Spinal cord (tissue), 10 donors: ENCODE results near the gene ME1. TPM values are rescaled to one million over a fixed set of nuclear protein-coding genes. Genes with fewer than 3 reads are reported as not detected.

Source experiments
- DNase-seq, 6 donors: peaks; one replicate each; pipeline versions ENCODE4 v3.0.0 to v3.0.0-alpha.2; 2013 to 2015; ENCODE audit warnings: low spot score in 6 of 6, low read depth in 4 of 6
- H3K27ac ChIP-seq: one replicate; pipeline ENCODE4 v1.5.1; 2013; ENCODE audit warnings: low read depth, low read length, control low read depth
- H3K27me3 ChIP-seq: one replicate; pipeline ENCODE4 v1.6.1; 2013; ENCODE audit warnings: low read length; ENCODE audit not compliant: control insufficient read depth, insufficient read depth
- H3K36me3 ChIP-seq: one replicate; pipeline ENCODE4 v1.6.1; 2013; ENCODE audit warnings: low read length; ENCODE audit not compliant: control insufficient read depth, insufficient read depth
- H3K4me1 ChIP-seq: one replicate; pipeline ENCODE4 v1.6.1; 2013; ENCODE audit warnings: low read length; ENCODE audit not compliant: control insufficient read depth, insufficient read depth
- H3K4me3 ChIP-seq: one replicate; pipeline ENCODE4 v1.5.1; 2013; ENCODE audit warnings: low read depth, low read length, control low read depth
- H3K9me3 ChIP-seq: one replicate; pipeline ENCODE4 v1.6.1; 2013; ENCODE audit warnings: low read length; ENCODE audit not compliant: control insufficient read depth, insufficient read depth
- WGBS: methylation state at CpG from one replicate; pipeline ENCODE4 v1.1.5; 2013; ENCODE audit warnings: missing lambda C conversion rate; ENCODE audit not compliant: insufficient coverage; 5-methylcytosine and 5-hydroxymethylcytosine counted together
- polyA plus RNA-seq, 2 donors: library from polyadenylated mRNA; unstranded; fragments of 120-200 nt; gene quantifications; one replicate each; pipeline ENCODE4 v1.2.1, GENCODE V29; 2013; ENCODE audit not compliant: insufficient read length in 2 of 2
- total RNA-seq, 2 donors: library from RNA; depleted of rRNA in 1 of 2; stranded (reverse); fragments of 120-200 nt in 1 of 2; fragments of >200 nt in 1 of 2; gene quantifications; one replicate each; pipeline versions ENCODE4 v1.2.3 to v1.2.4, GENCODE V29; 2013 to 2014
- donor health status: healthy.

ME1 gene
- total and polyA plus RNA-seq, 4 donors = 8.4 to 23.8 (median 18.6) TPM

GRCh38 chr6:83216806-83217205, 214.0 kb downstream of the ME1 start:
- Histone ChIP-seq H3K27ac (no peak overlapping the region), H3K4me1 (no peaks in the 10 kb centered on the region), H3K27me3 (no peaks in the 10 kb centered on the region), H3K36me3 (no peaks in the 10 kb centered on the region), H3K9me3 (no peaks in the 10 kb centered on the region), H3K4me3 (no peak overlapping the region)
- no peak for DNase-seq

- Histone ChIP-seq H3K27me3 (no peaks in the 10 kb centered on the region), H3K4me3 (no peak overlapping the region), H3K27ac (no peak overlapping the region), H3K4me1 (no peaks in the 10 kb centered on the region), H3K9me3 (no peaks in the 10 kb centered on the region), H3K36me3 (no peaks in the 10 kb centered on the region)
- DNase-seq = peak; percentile 46 to 96 (median 70)
- 17% methylated on average over 2 of the region's 7 CpGs for WGBS
Observed at GRCh38 chr6:83215131-83216047, 215.5 kb downstream of the ME1 start.

- Histone ChIP-seq H3K4me1 (no peaks in the 10 kb centered on the region), H3K9me3 (no peaks in the 10 kb centered on the region), H3K4me3 (no peak overlapping the region), H3K27me3 (no peaks in the 10 kb centered on the region), H3K36me3 (peaks cover 3% of the 10 kb centered on the region), H3K27ac (no peak overlapping the region)
- no peak for DNase-seq
- 60% methylated on average over 1 of the region's 4 CpGs for WGBS
Observed at GRCh38 chr6:83202031-83202430, 228.8 kb downstream of the ME1 start.

- H3K36me3 ChIP-seq = peaks cover 6% of the 10 kb centered on the region
- no peaks in the 10 kb centered on the region for H3K4me1 ChIP-seq
- no peaks in the 10 kb centered on the region for H3K9me3 ChIP-seq
- no peak overlapping the region for H3K4me3 ChIP-seq
- H3K27me3 ChIP-seq = no peaks in the 10 kb centered on the region
- no peak for DNase-seq
- no peak overlapping the region for H3K27ac ChIP-seq
- WGBS = no CpG with 5 or more reads among the region's 2 CpGs
Observed at GRCh38 chr6:83199863-83200225, 231.0 kb downstream of the ME1 start.

- peaks cover under 1% of the 10 kb centered on the region for H3K4me1 ChIP-seq
- H3K36me3 ChIP-seq = peaks cover 6% of the 10 kb centered on the region
- no peaks in the 10 kb centered on the region for H3K9me3 ChIP-seq
- no peak overlapping the region for H3K4me3 ChIP-seq
- DNase-seq = no peak
- no peak overlapping the region for H3K27ac ChIP-seq
- H3K27me3 ChIP-seq = no peaks in the 10 kb centered on the region
- 83% methylated on average over 1 of the region's 5 CpGs for WGBS
Observed at GRCh38 chr6:83199173-83199862, 231.5 kb downstream of the ME1 start.

- no peaks in the 10 kb centered on the region for H3K27me3 ChIP-seq
- WGBS = no CpG with 5 or more reads among the region's 4 CpGs
- DNase-seq = no peak
Observed at GRCh38 chr6:83198486-83199172, 232.2 kb downstream of the ME1 start.

GRCh38 chr6:83193747-83194566, 236.9 kb downstream of the ME1 start:
- WGBS = under 1% methylated on average over 38 of the region's 44 CpGs
- Histone ChIP-seq H3K36me3 (peaks cover 6% of the 10 kb centered on the region), H3K4me3 (peak overlapping the region; percentile 89), H3K27me3 (no peaks in the 10 kb centered on the region), H3K27ac (peak overlapping the region; percentile 78), H3K4me1 (peaks cover 15% of the 10 kb centered on the region), H3K9me3 (no peaks in the 10 kb centered on the region)
- DNase-seq = peak in 4 of 6 donors; percentile 29 to 76 (median 52)

More at GRCh38 chr6:83198486-83199172, 232.2 kb downstream of the ME1 start:
- Histone ChIP-seq H3K9me3 (no peaks in the 10 kb centered on the region), H3K4me1 (peaks cover 7% of the 10 kb centered on the region), H3K36me3 (peaks cover 6% of the 10 kb centered on the region), H3K27ac (no peak overlapping the region), H3K4me3 (no peak overlapping the region)

- WGBS = under 1% methylated on average over 88 of the region's 88 CpGs
- Histone ChIP-seq H3K27ac (peak within 1 kb of the TSS; percentile 79), H3K27me3 (no peaks in the 10 kb centered on the region), H3K4me3 (peak within 1 kb of the TSS; percentile 89), H3K4me1 (peaks cover 15% of the 10 kb centered on the region), H3K9me3 (no peaks in the 10 kb centered on the region), H3K36me3 (peaks cover 6% of the 10 kb centered on the region)
- DNase-seq = peak; percentile 80 to 97 (median 86)
Observed at GRCh38 chr6:83192871-83193746, 237.7 kb downstream of the ME1 start, which contains the start of the genes PGM3 and RWDD2A. TSS of gene PGM3 (minus strand) at chr6:83193265. CDS start at chr6:83191012, 2,253 bp downstream. TSS of gene RWDD2A (plus strand) at chr6:83193357. CDS start at chr6:83194452, 1,095 bp downstream.
